SK-N-DZ (cell line): ENCODE data around the gene PSMD2.
"Not testable (repeated sequence)": the region's sequence is repeated elsewhere in the genome, so short reads cannot be mapped to it uniquely, and the experiment has no call there.

Experiments used
- DNase-seq: peaks from one replicate; pipeline ENCODE4 v3.0.0-alpha.2; 2015; ENCODE audit warnings: low spot score

PSMD2 gene

GRCh38 chr3:184338511-184338945 lies 39.5 kb downstream of the PSMD2 start:
- peak; percentile 93 for DNase-seq

GRCh38 chr3:184339001-184339400 lies 40.0 kb downstream of the PSMD2 start:
- DNase-seq, result no peak

GRCh38 chr3:184339451-184340135 lies 40.6 kb downstream of the PSMD2 start:
- not testable (repeated sequence) for DNase-seq

- DNase-seq, result no peak
Observed at GRCh38 chr3:184341925-184342324, 42.9 kb downstream of the PSMD2 start.

GRCh38 chr3:184343200-184343876 lies 44.3 kb downstream of the PSMD2 start:
- DNase-seq, result no peak

GRCh38 chr3:184344579-184345316 lies 45.7 kb downstream of the PSMD2 start:
- no peak for DNase-seq

GRCh38 chr3:184345317-184346144 lies 46.5 kb downstream of the PSMD2 start:
- peak; percentile 68 for DNase-seq

- DNase-seq, result no peak
Observed at GRCh38 chr3:184346480-184347190, 47.6 kb downstream of the PSMD2 start.

GRCh38 chr3:184347321-184348056 lies 48.4 kb downstream of the PSMD2 start:
- DNase-seq, result no peak

GRCh38 chr3:184348057-184348382 lies 49.0 kb downstream of the PSMD2 start:
- DNase-seq, result no peak

- DNase-seq, result no peak
Observed at GRCh38 chr3:184349563-184350470, 50.8 kb downstream of the PSMD2 start.

GRCh38 chr3:184350618-184351017 lies 51.6 kb downstream of the PSMD2 start:
- DNase-seq, result no peak

GRCh38 chr3:184351511-184352148 lies 52.6 kb downstream of the PSMD2 start:
- no peak for DNase-seq

GRCh38 chr3:184352149-184352785 lies 53.2 kb downstream of the PSMD2 start:
- no peak for DNase-seq

GRCh38 chr3:184352897-184353545 lies 54.0 kb downstream of the PSMD2 start:
- DNase-seq, result no peak

- no peak for DNase-seq
Observed at GRCh38 chr3:184353546-184353941, 54.5 kb downstream of the PSMD2 start.

GRCh38 chr3:184354121-184354728 lies 55.2 kb downstream of the PSMD2 start:
- no peak for DNase-seq
